Neural progenitor cell (in vitro differentiated cells): ENCODE results near the gene RABGAP1. TPM values are rescaled to one million over a fixed set of nuclear protein-coding genes. Genes with fewer than 3 reads are reported as not detected.

Source experiments
- DNase-seq: peaks from one replicate; pipeline ENCODE4 v3.0.0-alpha.2; 2016; ENCODE audit warnings: low spot score
- H2AFZ ChIP-seq: fragments of 200-600 bp; sonication (generic); replicated peaks from 2 replicates; pipeline ENCODE4 v1.6.1; 2016; ENCODE audit warnings: antibody characterized with exemption
- H3F3A ChIP-seq: fragments of 200-600 bp; sonication (generic); 2 replicates; pipeline ENCODE4 v1.6.1; 2016; ENCODE audit warnings: antibody characterized with exemption, low read depth
- H3K27ac ChIP-seq: fragments of 200-600 bp; sonication (generic); 2 replicates; pipeline ENCODE4 v1.5.1; 2016; ENCODE audit warnings: mild to moderate bottlenecking
- H3K27me3 ChIP-seq: fragments of 200-600 bp; sonication (generic); 2 replicates; pipeline ENCODE4 v1.6.1; 2016; ENCODE audit warnings: mild to moderate bottlenecking, moderate library complexity
- H3K36me3 ChIP-seq: fragments of 200-600 bp; sonication (generic); 2 replicates; pipeline ENCODE4 v1.5.1; 2016
- H3K4me1 ChIP-seq: fragments of 200-600 bp; sonication (generic); 2 replicates; pipeline ENCODE4 v1.6.1; 2016; ENCODE audit warnings: mixed run types
- H3K4me2 ChIP-seq: fragments of 200-600 bp; sonication (generic); 2 replicates; pipeline ENCODE4 v1.6.1; 2016
- H3K4me3 ChIP-seq: fragments of 200-600 bp; sonication (generic); 2 replicates; pipeline ENCODE4 v1.5.1; 2016
- H3K79me2 ChIP-seq: fragments of 200-600 bp; sonication (generic); 2 replicates; pipeline ENCODE4 v1.6.1; 2016; ENCODE audit warnings: low read depth
- H3K9ac ChIP-seq: fragments of 200-600 bp; sonication (generic); 2 replicates; pipeline ENCODE4 v1.6.1; 2016
- H3K9me3 ChIP-seq: fragments of 200-600 bp; sonication (generic); 2 replicates; pipeline ENCODE4 v1.5.1; 2016; ENCODE audit warnings: low read depth
- H4K20me1 ChIP-seq: fragments of 200-600 bp; sonication (generic); 2 replicates; pipeline ENCODE4 v1.6.1; 2016; ENCODE audit warnings: low read depth
- H3K27ac Mint-ChIP-seq: 3 replicates; pipeline ENCODE4 v1.8.0; 2021; ENCODE audit warnings: mixed read lengths
- H3K27me3 Mint-ChIP-seq: 2 replicates; pipeline ENCODE4 v1.8.0; 2022; ENCODE audit warnings: low read depth, mild to moderate bottlenecking, inconsistent platforms, moderate library complexity, mixed read lengths; ENCODE audit not compliant: insufficient read depth
- H3K36me3 Mint-ChIP-seq: 3 replicates; pipeline ENCODE4 v1.8.0; 2021; ENCODE audit warnings: mixed read lengths
- H3K4me1 Mint-ChIP-seq: 3 replicates; pipeline ENCODE4 v1.8.0; 2021; ENCODE audit warnings: mixed read lengths
- H3K4me3 Mint-ChIP-seq: 3 replicates; pipeline ENCODE4 v1.8.0; 2021; ENCODE audit warnings: mild to moderate bottlenecking, moderate library complexity, mixed read lengths
- H3K9me3 Mint-ChIP-seq: 3 replicates; pipeline ENCODE4 v1.8.0; 2020; ENCODE audit warnings: mixed read lengths
- EZH2 ChIP-seq: fragments of 200-600 bp; sonication (generic); IDR thresholded peaks from 2 replicates; pipeline ENCODE4 v1.6.1; 2017; ENCODE audit warnings: antibody characterized with exemption, mild to moderate bottlenecking, moderate library complexity
- EZH2phosphoT487 ChIP-seq: fragments of 200-600 bp; sonication (generic); IDR thresholded peaks from 2 replicates; pipeline ENCODE4 v1.6.1; 2017; ENCODE audit warnings: antibody characterized with exemption
- total RNA-seq: library from RNA; depleted of rRNA; stranded (reverse); fragments of >200 nt; gene quantifications from 2 replicates; pipeline ENCODE4 v1.2.3, GENCODE V29; 2015; ENCODE audit warnings: low replicate concordance
- TF ChIP-seq, protein P1 (sequence below): fragments of 200-600 bp; sonication (generic); IDR thresholded peaks from 2 replicates; pipeline ENCODE4 v1.5.1; 2017; ENCODE audit warnings: antibody characterized with exemption, mild to moderate bottlenecking

RABGAP1 gene
- total RNA-seq, 1 donor from 2014 or later: 55.2 TPM

GRCh38 chr9:123063177-123063598 is 122.4 kb downstream of the RABGAP1 start:
- no peaks in the 10 kb centered on the region for H3F3A ChIP-seq
- Mint-ChIP-seq H3K36me3 (peaks cover 14% of the 10 kb centered on the region), H3K4me1 (peaks cover 4% of the 10 kb centered on the region), H3K9me3 (no peaks in the 10 kb centered on the region), H3K4me3 (no peak overlapping the region), H3K27me3 (no peaks in the 10 kb centered on the region), H3K27ac (no peak overlapping the region)
- no peak overlapping the region for H3K4me2 ChIP-seq
- no peak overlapping the region for H3K9ac ChIP-seq
- peaks cover 10% of the 10 kb centered on the region for H3K36me3 ChIP-seq
- H3K27ac ChIP-seq: no peak overlapping the region
- DNase-seq: no peak
- H2AFZ ChIP-seq: no peak overlapping the region
- no peak overlapping the region for H3K4me3 ChIP-seq
- H3K79me2 ChIP-seq: no peaks in the 10 kb centered on the region
- no peaks in the 10 kb centered on the region for H4K20me1 ChIP-seq
- H3K9me3 ChIP-seq: no peaks in the 10 kb centered on the region
- no peak for TF ChIP-seq EZH2
- no peak for TF ChIP-seq EZH2phosphoT487
- TF ChIP-seq, protein P1, sequence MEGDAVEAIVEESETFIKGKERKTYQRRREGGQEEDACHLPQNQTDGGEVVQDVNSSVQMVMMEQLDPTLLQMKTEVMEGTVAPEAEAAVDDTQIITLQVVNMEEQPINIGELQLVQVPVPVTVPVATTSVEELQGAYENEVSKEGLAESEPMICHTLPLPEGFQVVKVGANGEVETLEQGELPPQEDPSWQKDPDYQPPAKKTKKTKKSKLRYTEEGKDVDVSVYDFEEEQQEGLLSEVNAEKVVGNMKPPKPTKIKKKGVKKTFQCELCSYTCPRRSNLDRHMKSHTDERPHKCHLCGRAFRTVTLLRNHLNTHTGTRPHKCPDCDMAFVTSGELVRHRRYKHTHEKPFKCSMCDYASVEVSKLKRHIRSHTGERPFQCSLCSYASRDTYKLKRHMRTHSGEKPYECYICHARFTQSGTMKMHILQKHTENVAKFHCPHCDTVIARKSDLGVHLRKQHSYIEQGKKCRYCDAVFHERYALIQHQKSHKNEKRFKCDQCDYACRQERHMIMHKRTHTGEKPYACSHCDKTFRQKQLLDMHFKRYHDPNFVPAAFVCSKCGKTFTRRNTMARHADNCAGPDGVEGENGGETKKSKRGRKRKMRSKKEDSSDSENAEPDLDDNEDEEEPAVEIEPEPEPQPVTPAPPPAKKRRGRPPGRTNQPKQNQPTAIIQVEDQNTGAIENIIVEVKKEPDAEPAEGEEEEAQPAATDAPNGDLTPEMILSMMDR: no peak
- no peaks in the 10 kb centered on the region for H3K27me3 ChIP-seq
- peaks cover 3% of the 10 kb centered on the region for H3K4me1 ChIP-seq

DNA sequence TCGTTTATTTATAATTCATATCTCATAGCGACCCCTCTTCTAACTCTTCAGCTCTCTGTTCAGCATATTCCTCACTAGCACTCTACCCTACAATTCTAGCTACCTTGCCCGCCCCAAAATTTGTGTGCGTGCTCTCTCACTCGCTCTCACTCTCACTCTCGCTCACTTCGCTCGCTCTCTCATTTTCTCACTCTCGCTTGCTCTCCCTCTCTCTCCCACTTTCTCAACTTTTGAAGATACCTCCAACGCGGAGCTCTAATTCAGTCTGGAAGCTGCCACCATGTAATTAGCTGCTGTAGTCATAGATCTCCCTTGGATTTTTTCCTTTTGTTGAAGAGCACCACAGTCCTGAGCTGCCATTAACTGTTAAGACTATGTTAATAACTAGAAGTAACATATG is 123.1 kb downstream of the RABGAP1 start:
- Histone ChIP-seq H3K27me3 (no peaks in the 10 kb centered on the region), H3K4me2 (no peak overlapping the region), H3K27ac (no peak overlapping the region), H3F3A (no peaks in the 10 kb centered on the region), H2AFZ (no peak overlapping the region), H3K79me2 (no peaks in the 10 kb centered on the region), H4K20me1 (no peaks in the 10 kb centered on the region), H3K36me3 (peaks cover 10% of the 10 kb centered on the region), H3K4me3 (no peak overlapping the region), H3K4me1 (peaks cover 3% of the 10 kb centered on the region), H3K9ac (no peak overlapping the region), H3K9me3 (no peaks in the 10 kb centered on the region)
- TF ChIP-seq EZH2phosphoT487: no peak
- TF ChIP-seq, protein P1: no peak
- TF ChIP-seq EZH2: no peak
- Mint-ChIP-seq H3K27ac (no peak overlapping the region), H3K27me3 (no peaks in the 10 kb centered on the region), H3K4me3 (no peak overlapping the region), H3K4me1 (peaks cover 1% of the 10 kb centered on the region), H3K36me3 (peaks cover 14% of the 10 kb centered on the region), H3K9me3 (no peaks in the 10 kb centered on the region)
- DNase-seq: no peak

- Histone ChIP-seq H3K9ac (no peak overlapping the region), H2AFZ (no peak overlapping the region), H3K4me1 (peaks cover 3% of the 10 kb centered on the region), H4K20me1 (no peaks in the 10 kb centered on the region), H3K9me3 (no peaks in the 10 kb centered on the region), H3F3A (no peaks in the 10 kb centered on the region), H3K36me3 (peaks cover 10% of the 10 kb centered on the region), H3K27me3 (no peaks in the 10 kb centered on the region), H3K4me3 (no peak overlapping the region), H3K79me2 (no peaks in the 10 kb centered on the region), H3K4me2 (no peak overlapping the region), H3K27ac (no peak overlapping the region)
- H3K27me3 Mint-ChIP-seq: no peaks in the 10 kb centered on the region
- DNase-seq: no peak
- H3K9me3 Mint-ChIP-seq: no peaks in the 10 kb centered on the region
- H3K27ac Mint-ChIP-seq: no peak overlapping the region
- no peak overlapping the region for H3K4me3 Mint-ChIP-seq
- no peaks in the 10 kb centered on the region for H3K4me1 Mint-ChIP-seq
- H3K36me3 Mint-ChIP-seq: peaks cover 14% of the 10 kb centered on the region
- TF ChIP-seq EZH2: no peak
- TF ChIP-seq, protein P1: no peak
- no peak for TF ChIP-seq EZH2phosphoT487
These were observed 123.9 kb downstream of the RABGAP1 start for GRCh38 chr9:123064716-123065115.
